ENCODE measurements around the gene MYH14.
"Not testable (repeated sequence)": the region's sequence is repeated elsewhere in the genome, so short reads cannot be mapped to it uniquely, and the experiment has no call there.

The MYH14 gene

DNA sequence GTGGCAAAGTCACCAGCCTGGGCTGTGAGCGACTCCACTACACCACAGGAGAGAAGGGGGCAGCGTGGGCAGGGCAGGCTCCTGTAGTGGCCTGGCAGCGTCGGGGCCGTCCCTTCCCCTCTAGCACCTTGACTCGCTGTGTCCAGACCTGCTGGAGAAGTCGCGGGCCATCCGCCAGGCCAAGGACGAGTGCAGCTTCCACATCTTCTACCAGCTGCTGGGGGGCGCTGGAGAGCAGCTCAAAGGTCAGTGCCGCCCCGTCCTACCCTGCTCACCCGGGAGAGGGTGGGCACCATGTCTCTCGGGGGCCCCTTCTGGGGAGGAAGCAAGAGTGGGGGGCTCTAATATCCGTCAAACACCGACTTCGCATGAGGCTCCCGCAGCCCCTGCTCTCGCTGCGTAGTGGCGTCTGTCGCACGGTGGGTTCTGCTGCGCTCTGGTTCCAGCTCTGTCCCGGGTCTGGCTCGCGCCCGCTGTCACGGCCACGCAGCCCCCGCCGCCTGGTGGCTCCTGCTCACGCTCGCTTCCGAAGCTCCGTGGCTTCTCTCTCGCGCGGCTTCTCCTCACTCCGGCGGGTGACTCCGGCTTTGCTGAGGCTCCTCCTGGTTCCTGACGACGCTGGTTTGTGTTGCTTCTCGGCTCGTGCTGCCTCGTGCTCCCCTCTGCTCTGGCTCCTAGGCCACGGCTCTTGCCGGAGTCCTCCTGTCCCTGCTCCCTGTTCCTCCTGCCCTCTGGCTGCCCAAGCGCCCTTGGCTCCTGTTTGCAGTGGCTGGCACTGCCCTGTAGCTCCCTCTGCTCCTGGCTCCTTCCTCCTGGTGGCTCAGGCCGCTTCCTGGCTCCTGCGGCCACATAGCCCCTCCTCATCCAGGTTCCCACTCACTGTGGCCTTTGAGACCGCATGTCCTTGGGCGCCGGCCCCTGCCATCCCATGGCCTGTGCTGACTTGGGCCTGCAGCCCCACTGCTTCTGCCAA is 27.2 kb downstream of the MYH14 start:
- no peak for DNase-seq

DNA sequence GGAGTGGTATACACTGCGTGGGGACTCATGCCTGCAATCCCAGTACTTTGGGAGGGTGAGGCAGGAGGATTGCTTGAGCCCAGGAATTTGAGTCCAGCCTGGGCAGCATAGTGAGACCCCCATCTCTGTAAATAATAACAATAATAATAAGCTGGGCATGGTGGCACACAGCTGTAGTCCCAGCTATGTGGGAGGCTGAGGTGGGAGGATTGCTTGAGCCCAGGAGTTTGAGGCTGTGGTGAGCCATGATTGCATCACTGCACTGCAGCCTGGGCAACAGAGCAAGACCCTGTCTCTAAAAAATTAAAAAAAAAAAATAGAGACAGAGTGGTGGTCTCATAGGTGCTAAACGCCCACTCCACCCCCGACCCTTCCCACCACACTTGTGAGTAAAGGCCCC is 28.0 kb downstream of the MYH14 start:
- not testable (repeated sequence) for DNase-seq

DNA sequence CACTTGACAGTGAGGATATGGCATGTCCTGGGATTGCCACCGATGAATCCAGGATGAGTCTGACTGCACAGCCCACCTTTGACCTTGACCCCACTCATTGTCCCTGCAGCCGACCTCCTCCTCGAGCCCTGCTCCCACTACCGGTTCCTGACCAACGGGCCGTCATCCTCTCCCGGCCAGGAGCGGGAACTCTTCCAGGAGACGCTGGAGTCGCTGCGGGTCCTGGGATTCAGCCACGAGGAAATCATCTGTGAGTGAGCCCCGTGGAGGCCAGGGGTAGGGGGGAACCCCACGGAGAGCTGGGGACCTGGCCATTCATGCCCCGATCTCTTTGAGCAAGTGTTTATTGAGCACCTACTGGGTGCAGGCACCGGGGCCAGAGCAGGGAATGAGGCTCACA is 28.4 kb downstream of the MYH14 start:
- DNase-seq: no peak

DNA sequence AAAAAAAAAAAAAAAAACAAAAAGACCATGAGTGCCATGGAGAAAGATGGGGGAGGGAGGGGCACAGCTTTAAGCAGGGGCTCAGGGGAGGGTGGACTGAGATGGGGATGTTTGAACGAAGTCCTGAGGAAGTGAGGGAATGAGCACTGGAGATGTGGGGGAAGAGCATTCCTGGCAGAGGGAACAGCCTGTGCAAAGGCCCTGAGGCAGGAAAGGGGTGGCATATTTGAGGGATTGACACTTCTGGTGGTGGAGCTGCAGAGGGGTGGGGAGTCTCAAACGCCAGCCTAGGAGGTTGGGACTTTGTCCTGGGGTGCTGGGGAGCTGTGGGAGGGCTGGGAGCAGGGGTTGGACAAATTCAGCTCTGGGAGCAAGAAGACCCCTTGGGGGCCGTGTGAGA is 29.2 kb downstream of the MYH14 start:
- DNase-seq: no peak

DNA sequence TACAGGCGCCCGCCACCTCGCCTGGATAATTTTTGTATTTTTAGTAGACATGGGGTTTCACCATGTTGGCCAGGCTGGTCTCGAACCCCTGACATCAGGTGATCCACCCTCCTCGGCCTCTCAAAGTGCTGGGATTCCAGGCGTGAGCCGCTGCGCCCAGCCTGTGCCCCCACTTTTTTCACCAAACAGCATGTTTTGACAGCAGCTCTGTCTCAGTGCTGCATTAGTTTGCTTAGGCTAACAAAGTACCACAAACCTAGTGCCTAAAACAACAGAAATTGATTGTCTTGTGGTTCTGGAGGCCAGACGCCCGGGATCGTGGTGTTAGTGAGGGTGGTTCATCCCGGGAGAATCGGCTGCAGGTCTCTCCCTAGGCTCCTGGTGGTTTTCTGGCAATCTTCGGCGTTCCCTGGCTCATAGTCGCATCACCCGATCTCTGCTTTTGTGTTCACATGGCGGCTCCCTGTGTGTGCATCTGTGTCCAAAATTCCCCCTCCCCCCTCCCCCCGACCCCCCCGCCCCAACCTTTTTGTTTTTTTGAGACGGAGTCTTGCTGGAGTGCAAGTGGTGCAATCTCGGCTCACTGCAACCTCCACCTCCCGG is 30.0 kb downstream of the MYH14 start:
- no peak for DNase-seq

DNA sequence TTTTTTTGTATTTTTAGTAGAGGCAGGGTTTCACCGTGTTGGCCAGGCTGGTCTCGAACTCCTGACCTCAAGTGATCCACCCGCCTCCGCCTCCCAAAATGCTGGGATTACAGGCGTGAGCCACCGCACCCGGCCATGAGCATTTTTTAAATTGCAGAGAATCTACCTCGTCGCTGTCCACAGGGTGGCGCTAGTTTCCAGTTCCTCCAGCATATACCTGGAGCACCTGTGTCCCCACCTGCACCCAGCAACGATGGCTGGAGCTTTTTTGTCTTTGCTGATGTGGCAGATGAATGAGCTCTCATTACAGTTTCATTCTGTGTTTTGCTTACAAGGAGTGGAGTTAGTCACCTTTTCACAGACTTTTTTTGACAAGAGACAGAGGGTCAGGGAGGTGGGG is 34.1 kb downstream of the MYH14 start:
- not testable (repeated sequence) for DNase-seq

DNA sequence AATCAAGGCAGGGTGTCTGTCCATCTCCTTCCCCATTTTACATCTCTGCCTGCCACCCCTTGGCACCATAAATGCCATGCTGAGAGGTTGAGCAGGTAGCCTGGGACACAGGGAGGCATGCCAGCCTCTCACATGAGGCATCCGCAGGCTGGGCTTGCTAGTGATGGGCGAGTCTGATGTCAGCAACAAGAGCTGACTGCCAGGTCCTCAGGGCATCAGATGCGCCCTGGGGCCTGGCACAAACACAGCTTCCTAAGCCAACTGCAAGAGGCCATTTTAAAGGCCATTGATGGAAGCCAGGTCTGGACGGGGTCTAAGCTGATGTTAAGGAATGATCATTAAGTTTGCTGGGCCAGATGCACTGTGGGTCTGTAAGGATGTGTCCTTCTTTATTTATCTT is 34.6 kb downstream of the MYH14 start:
- no peak for DNase-seq

DNA sequence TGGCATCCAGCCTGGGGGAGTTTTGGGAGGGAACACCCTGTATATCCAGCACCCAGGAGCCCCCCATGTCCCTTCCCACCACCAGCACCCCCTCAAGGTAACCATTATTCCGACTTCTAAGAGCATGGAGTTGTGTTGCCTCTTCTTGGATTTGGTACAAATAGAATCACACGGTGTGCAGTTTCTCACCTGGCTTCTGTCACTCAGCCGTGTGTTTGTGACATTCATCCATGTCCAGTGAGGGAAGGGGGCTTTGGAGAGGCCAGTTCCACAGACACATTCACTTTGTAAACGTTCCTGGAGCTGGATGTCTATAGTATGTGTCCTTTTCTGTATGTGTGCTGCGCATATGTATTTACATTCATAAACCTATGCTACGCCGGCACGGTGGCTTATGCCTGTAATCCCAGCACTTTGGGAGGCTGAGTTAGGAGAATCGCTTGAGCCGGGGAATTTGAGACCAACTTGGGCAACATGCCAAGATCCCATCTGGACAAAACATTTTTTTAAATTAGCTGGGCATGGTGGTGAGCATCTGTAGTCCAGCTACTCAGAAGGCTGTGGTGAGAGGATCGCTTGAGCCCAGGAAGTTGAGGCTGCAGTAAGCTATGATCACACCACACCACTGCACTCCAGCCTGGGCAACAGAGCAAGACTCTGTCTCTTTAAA is 36.6 kb downstream of the MYH14 start:
- DNase-seq: no peak

DNA sequence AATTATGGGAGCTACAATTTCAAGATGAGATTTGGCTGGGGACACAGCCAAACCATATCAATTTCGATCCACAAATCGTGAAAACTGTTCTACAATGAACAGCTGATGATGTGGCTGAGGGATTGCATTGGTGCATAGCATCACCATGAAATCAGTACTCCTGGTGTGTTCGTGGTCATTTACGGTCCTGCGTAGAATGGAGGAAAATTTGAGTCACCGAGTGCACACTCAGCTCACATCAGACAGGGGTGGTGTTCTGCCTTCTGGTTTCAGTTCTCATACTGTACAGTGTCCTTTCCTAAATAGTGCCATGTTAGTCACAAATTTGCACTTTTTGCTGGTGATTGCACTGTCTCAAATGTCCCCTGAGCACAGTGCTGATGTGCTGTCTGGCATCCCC is 39.2 kb downstream of the MYH14 start:
- DNase-seq: no peak

DNA sequence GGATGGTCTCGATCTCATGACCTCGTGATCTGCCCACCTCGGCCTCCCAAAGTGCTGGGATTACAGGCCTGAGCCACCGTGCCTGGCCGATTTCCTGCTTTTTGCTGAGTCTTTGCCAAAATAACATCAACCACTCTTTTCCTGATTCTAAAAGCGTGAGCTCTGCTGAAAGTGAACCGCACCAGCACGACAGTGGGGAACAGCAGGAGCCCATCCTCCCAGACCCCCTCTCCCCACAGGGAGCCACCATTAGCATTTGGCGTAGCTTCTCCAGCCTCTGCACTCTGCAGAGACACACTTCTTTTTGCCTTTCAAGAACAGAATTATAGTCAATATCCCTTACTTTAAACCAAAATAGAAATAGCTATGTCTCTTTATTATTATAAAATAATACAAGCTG is 41.3 kb downstream of the MYH14 start:
- DNase-seq: no peak

DNA sequence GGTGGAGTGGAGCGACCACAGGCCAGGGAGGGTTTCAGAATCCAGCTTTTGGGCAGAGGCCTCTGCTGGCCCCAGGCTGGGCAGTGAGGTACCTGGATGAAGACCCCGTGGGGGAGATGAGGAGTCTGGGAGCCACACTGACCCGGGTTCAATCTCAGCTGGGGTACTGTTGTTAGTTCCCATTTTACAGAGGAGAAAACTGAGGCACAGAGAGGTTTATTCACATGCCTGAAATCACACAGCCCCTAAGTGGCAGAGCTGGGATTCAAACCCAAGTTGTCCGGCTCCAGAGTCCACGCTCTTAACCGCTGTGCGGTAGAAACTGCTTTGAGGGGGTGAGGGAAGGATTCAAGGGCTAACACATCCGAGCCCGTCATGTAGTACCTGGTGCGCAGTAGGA is 45.0 kb downstream of the MYH14 start:
- DNase-seq: no peak

DNA sequence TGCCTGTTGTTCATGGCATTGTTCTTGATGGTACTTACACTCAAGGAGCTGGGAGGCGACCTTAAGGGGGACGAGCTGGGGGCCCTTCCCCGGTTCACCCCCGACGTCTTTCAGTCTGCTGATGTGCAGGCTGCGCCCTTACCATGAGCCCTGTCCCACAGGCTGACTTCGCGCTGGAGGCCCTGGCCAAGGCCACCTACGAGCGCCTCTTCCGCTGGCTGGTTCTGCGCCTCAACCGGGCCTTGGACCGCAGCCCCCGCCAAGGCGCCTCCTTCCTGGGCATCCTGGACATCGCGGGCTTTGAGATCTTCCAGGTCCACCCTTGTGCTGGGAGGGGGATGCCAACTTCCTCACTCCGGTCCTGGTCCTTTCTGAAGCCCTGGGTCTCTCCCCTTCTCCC is 45.4 kb downstream of the MYH14 start:
- no peak for DNase-seq

DNA sequence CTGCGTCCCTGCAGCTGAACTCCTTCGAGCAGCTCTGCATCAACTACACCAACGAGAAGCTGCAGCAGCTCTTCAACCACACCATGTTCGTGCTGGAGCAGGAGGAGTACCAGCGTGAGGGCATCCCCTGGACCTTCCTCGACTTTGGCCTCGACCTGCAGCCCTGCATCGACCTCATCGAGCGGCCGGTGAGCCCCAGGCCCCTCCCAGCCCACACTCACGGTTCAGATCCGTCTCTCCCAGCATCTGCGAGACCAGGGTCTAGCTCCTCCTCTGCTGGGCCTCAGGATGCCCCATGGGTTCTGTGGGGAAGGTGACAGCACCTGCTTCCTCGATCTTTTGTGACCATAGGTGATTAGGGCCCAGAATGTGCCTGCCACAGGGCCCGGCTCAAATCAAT is 46.2 kb downstream of the MYH14 start:
- DNase-seq: no peak

DNA sequence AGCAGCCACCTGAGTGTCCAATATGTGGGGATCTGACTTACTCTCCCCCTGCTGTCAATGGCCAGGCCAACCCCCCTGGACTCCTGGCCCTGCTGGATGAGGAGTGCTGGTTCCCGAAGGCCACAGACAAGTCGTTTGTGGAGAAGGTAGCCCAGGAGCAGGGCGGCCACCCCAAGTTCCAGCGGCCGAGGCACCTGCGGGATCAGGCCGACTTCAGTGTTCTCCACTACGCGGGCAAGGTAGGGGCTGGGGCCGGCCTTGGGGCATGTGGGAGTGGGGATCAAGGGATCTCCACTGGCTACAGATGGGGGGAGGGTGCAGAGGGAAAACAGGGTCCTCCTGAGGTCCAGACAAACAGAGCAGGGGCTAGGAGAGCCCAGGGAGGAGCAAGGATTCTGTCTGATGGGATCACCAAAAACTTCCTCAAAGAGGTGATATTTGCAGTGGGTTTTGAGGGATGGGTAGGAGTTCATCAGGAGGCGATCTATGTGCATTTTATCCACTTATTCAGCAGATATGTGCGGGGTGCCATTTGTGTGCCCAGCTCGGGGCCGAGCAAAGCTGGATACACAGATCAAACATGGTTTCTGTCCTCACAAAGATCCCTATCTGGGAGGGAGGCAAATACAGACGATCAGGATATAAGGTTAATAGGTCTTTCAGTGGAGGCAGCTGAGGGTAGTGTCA is 47.2 kb downstream of the MYH14 start:
- DNase-seq: no peak

DNA sequence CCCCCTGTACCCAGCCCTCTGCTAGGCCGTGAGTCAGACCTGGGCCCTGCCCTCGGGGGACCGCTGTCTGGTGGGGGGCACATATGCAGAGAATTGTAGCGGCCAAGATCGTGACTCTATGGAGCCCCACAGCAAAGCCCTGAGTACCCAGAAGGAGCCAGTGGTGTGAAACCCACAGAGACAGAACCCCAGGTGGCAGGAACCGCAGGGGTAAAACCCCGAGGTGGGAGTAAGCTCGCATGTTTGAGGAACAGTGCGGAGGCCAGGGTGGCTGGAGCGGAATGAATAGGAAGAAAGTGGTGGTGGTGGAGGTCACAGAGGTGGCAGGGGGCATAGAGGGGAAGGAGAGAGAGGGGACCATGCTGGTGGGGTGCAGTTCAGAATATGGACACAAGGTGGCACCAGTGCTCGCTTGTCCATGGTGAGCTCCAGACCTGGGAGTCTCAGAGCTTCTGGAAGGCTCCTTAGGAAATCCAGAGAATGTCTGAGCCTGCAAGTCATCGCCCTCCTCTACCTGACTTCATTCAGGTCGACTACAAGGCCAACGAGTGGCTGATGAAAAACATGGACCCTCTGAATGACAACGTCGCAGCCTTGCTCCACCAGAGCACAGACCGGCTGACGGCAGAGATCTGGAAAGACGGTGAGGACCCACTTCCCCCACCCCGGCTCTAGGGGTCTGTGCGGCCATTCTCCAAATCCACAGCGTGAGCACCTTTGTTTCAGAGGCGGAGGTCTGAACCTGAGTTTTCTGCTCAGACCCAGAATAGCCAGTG is 48.9 kb downstream of the MYH14 start:
- peak; percentile 31 for DNase-seq

DNA sequence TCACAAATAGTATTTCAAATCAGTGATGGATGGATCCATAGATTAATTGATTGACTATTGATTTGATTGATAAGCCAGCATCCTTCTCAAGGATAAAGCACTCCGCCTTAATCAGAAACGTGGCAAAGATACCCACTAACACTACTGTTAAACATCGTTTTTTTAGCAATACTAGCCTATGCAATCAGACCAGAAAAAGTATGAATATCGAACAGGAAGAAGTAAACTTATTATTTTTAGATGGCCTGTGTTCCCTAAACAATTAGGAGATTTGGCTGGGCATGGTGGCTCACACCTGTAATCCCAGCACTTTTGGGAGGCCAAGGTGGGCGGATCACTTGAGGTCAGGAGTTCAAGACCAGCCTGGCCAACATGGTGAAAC is 49.5 kb downstream of the MYH14 start:
- no peak for DNase-seq

DNA sequence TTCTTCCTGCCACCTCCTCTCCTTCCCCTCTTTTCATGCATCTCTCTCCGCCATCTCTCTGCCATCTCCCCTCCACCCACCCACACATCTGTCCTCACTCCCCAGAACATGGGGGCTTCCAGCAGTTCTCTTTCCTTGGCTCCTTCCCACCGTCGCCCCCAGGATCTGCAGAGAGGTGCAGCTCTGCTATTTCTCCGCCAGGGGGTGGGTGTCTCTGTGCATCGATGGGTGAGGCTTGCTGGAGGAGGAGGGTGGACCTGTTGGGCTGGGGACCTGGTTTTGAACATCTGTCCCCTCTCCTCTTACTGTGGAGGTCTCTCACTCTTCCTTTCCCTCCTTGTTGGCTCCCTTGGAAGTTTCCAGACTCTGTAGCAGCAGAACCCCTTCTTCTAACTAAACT is 51.7 kb downstream of the MYH14 start:
- DNase-seq: no peak

DNA sequence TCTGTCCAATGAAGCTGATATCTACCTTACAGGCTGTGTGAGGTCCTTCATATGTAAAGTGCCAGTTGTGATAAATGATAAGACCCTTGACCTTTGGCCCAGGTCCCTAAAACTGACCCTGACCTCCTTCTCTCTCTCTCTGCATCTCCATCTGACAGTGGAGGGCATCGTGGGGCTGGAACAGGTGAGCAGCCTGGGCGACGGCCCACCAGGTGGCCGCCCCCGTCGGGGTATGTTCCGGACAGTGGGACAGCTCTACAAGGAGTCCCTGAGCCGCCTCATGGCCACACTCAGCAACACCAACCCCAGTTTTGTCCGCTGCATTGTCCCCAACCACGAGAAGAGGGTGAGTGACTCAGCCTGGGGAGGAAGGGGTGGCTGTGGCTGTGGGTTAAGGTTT is 53.7 kb downstream of the MYH14 start:
- DNase-seq: no peak

DNA sequence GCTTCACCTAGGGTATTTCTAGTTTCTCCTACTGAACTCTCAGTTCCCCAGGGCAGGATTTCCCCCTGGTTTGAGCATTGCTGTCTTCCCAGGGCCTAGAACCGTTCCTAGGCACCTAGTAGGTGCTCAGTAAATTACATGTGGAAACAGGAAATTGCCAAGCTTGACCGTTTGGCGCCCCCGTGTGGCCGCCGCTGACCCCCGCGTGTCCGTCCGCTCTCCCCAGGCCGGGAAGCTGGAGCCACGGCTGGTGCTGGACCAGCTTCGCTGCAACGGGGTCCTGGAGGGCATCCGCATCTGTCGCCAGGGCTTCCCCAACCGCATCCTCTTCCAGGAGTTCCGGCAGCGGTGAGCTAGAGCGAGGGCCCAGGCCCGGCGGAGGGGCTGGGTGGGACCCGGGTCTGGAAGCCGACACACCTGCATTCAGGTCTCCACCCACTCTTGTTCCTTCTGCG is 55.5 kb downstream of the MYH14 start:
- no peak for DNase-seq

DNA sequence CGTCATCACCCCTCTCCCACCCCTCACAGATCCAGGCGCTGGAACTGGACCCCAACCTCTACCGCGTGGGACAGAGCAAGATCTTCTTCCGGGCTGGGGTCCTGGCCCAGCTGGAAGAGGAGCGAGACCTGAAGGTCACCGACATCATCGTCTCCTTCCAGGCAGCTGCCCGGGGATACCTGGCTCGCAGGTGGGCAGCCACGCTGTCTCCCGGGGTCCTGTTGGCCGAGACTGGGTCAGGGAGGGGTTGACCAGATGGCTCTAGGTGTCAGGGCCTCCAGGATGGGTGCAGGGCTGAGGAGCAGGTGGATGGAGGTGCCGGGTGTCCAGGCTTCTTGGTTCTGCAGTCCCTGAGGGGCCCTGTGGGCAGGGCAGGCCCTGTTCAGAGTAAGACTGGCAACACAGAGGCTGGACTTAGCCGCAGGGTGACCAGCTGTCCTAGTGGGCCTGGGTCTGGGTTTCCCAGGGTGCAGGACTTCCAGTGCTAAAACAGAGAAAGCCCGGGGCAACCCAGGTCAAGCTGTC is 58.1 kb downstream of the MYH14 start:
- no peak for DNase-seq

DNA sequence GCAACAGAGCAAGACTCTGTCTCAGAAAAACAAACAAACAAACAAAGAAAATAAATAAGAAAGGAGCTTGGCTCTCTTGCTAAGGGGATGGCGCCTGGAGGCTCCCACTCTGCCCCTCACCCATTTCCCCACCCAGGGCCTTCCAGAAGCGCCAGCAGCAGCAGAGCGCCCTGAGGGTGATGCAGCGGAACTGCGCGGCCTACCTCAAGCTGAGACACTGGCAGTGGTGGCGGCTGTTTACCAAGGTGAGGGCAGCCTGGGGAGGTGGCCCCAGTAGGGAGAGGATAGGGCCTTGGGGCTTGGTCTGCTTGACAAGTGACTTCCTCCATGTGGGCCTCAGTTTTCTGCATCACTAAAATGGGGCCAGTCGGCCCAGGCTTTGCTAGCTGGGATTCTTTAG is 59.8 kb downstream of the MYH14 start:
- DNase-seq: no peak

DNA sequence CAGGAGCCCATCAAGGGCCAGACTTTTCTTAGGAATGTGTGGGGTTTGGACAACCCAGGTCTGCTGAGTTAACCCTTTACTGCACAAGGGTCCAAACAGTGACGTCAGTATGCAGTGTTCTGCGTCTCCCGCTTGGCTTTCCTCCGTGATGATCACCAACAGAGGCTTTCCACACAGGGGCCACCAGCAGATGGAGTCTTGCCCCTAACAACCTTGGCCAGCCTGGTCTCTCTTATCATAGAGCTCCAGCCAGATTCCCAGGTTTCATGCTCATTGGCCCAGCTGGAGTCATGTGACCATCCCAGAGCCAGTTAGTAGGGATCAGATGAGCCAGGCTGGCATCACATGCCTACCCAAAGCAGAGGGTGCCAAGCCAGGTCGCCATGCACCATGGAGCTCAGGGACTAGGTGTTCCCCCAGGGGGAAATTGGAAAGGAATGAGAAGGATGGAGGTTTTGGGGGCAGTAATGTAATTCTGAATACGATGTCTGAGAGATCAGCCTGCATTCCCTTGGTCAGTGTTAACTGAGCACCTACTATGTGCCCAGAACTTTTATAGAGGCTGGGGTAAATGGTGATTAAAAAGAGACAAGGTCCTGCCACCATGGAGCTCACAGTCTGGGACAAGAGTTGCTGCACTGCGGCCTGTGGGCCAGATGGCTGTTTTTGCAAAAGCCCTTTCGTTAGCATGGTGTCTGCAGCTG is 61.2 kb downstream of the MYH14 start:
- no peak for DNase-seq
